HFFc6 (cell line): Measurements from ENCODE around the gene PPP1R3F. TPM values are rescaled to one million over a fixed set of nuclear protein-coding genes. Genes with fewer than 3 reads are reported as not detected.

ENCODE experiments used
- DNase-seq: peaks from one replicate; pipeline ENCODE4 v3.0.0-alpha.2; 2018
- H3K27ac Mint-ChIP-seq: 2 replicates; pipeline ENCODE4 v1.8.0; 2020; ENCODE audit warnings: mild to moderate bottlenecking, mixed read lengths
- H3K27me3 Mint-ChIP-seq: 2 replicates; pipeline ENCODE4 v1.8.0; 2021; ENCODE audit warnings: mild to moderate bottlenecking, moderate library complexity, mixed read lengths; ENCODE audit not compliant: insufficient read depth
- H3K36me3 Mint-ChIP-seq: 2 replicates; pipeline ENCODE4 v1.8.0; 2021; ENCODE audit warnings: low read depth, mixed read lengths
- H3K4me1 Mint-ChIP-seq: 2 replicates; pipeline ENCODE4 v1.8.0; 2020; ENCODE audit warnings: low read depth, mixed read lengths
- H3K4me3 Mint-ChIP-seq: 2 replicates; pipeline ENCODE4 v1.8.0; 2020; ENCODE audit warnings: mild to moderate bottlenecking, moderate library complexity, mixed read lengths
- H3K9me3 Mint-ChIP-seq: 2 replicates; pipeline ENCODE4 v1.8.0; 2020; ENCODE audit warnings: mild to moderate bottlenecking, mixed read lengths
- CTCF ChIP-seq: fragments of 200-600 bp; sonication (generic); IDR thresholded peaks from 2 replicates; pipeline ENCODE4 v1.5.0; 2021; ENCODE audit warnings: antibody characterized with exemption, mild to moderate bottlenecking
- total RNA-seq, 6 experiments: library from RNA; stranded (reverse); fragmentation: NEBNext Ultra II Directional; extraction: Animal tissue kit (Norgen Biotek cat#: 25700); gene quantifications; 2 replicates in 1 of 6; 3 replicates in 5 of 6; pipeline ENCODE4 v1.2.3, GENCODE V29; 2021

The PPP1R3F gene
- total RNA-seq, 6 experiments from 2014 or later, result 2.4 to 4.5 (median 4.1) TPM

GRCh38 chrX:49249616-49250015 is 20.0 kb upstream of the PPP1R3F start:
- H3K27me3 Mint-ChIP-seq, result no peaks in the 10 kb centered on the region; the same call in 1 of the 2 replicates
- no peaks in the 10 kb centered on the region for H3K36me3 Mint-ChIP-seq
- no peaks in the 10 kb centered on the region for H3K4me1 Mint-ChIP-seq
- no peak overlapping the region for H3K4me3 Mint-ChIP-seq
- H3K9me3 Mint-ChIP-seq, result no peaks in the 10 kb centered on the region
- no peak for TF ChIP-seq CTCF
- H3K27ac Mint-ChIP-seq, result no peak overlapping the region
- DNase-seq, result no peak

- Mint-ChIP-seq H3K36me3 (no peaks in the 10 kb centered on the region), H3K27ac (no peak overlapping the region), H3K9me3 (no peaks in the 10 kb centered on the region), H3K4me1 (no peaks in the 10 kb centered on the region), H3K27me3 (no peaks in the 10 kb centered on the region; the same call in 1 of the 2 replicates), H3K4me3 (no peak overlapping the region)
- TF ChIP-seq CTCF, result no peak
- no peak for DNase-seq
Measured at GRCh38 chrX:49250066-49250465, 19.5 kb upstream of the PPP1R3F start.

GRCh38 chrX:49250578-49250977 is 19.0 kb upstream of the PPP1R3F start:
- TF ChIP-seq CTCF, result no peak
- no peaks in the 10 kb centered on the region for H3K9me3 Mint-ChIP-seq
- H3K4me3 Mint-ChIP-seq, result no peak overlapping the region
- H3K27me3 Mint-ChIP-seq, result no peaks in the 10 kb centered on the region; the same call in 1 of the 2 replicates
- H3K36me3 Mint-ChIP-seq, result no peaks in the 10 kb centered on the region
- H3K27ac Mint-ChIP-seq, result no peak overlapping the region
- DNase-seq, result no peak
- H3K4me1 Mint-ChIP-seq, result no peaks in the 10 kb centered on the region

GRCh38 chrX:49251325-49251724 is 18.3 kb upstream of the PPP1R3F start:
- no peak for TF ChIP-seq CTCF
- Mint-ChIP-seq H3K27ac (no peak overlapping the region), H3K27me3 (no peaks in the 10 kb centered on the region; the same call in 1 of the 2 replicates), H3K4me3 (no peak overlapping the region), H3K9me3 (no peaks in the 10 kb centered on the region), H3K4me1 (no peaks in the 10 kb centered on the region), H3K36me3 (no peaks in the 10 kb centered on the region)
- no peak for DNase-seq

GRCh38 chrX:49254639-49255038 is 15.0 kb upstream of the PPP1R3F start:
- H3K9me3 Mint-ChIP-seq, result no peaks in the 10 kb centered on the region
- no peak for TF ChIP-seq CTCF
- H3K27ac Mint-ChIP-seq, result no peak overlapping the region
- H3K4me1 Mint-ChIP-seq, result no peaks in the 10 kb centered on the region
- no peaks in the 10 kb centered on the region for H3K36me3 Mint-ChIP-seq
- H3K27me3 Mint-ChIP-seq, result peaks cover 3% of the 10 kb centered on the region
- no peak overlapping the region for H3K4me3 Mint-ChIP-seq
- DNase-seq, result no peak
